Testis (tissue), 2 donors: ENCODE measurements around the gene NR6A1.

Experiments
- POLR2A ChIP-seq: fragments of 450-650 bp; IDR thresholded peaks from one replicate; pipeline ENCODE4 v1.6.1; 2017; ENCODE audit warnings: antibody characterized with exemption, mild to moderate bottlenecking, moderate library complexity
- TF ChIP-seq, protein P1 (sequence below), 3 experiments: fragments of 450-650 bp in 2 of 3; fragments of 200-600 bp in 1 of 3; sonication (generic) in 1 of 3; IDR thresholded peaks; one replicate each; pipeline ENCODE4 v1.5.1; 2016 to 2019; ENCODE audit warnings: antibody characterized with exemption in 3 of 3, mild to moderate bottlenecking in 2 of 3, moderate library complexity in 1 of 3

DNA sequence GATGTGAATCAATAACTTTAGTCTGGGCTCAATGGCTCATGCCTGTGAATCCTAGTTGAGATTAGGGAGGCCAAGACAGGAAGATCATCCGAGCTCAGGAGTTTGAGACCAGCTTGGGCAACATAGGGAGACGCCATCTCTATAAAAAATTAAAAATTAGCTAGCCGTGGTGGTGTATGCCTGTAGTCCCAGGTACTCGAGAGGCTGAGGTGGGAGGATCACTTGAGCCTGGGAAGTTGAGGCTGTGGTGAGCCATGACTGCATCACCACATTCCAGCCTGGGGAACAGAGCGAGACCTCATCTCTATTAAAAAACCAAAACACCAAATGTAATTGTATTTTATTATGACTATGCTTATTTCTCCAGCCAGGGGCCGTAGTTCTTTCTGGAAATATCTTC is 194.4 kb downstream of the NR6A1 start:
- TF ChIP-seq, protein P1, sequence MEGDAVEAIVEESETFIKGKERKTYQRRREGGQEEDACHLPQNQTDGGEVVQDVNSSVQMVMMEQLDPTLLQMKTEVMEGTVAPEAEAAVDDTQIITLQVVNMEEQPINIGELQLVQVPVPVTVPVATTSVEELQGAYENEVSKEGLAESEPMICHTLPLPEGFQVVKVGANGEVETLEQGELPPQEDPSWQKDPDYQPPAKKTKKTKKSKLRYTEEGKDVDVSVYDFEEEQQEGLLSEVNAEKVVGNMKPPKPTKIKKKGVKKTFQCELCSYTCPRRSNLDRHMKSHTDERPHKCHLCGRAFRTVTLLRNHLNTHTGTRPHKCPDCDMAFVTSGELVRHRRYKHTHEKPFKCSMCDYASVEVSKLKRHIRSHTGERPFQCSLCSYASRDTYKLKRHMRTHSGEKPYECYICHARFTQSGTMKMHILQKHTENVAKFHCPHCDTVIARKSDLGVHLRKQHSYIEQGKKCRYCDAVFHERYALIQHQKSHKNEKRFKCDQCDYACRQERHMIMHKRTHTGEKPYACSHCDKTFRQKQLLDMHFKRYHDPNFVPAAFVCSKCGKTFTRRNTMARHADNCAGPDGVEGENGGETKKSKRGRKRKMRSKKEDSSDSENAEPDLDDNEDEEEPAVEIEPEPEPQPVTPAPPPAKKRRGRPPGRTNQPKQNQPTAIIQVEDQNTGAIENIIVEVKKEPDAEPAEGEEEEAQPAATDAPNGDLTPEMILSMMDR (IDR thresholded peaks at IDR 0.05) = no peak
- TF ChIP-seq POLR2A = no peak
